HCT116 (cell line): ENCODE measurements around the gene LSM14A. TPM values are rescaled to one million over a fixed set of nuclear protein-coding genes. Genes with fewer than 3 reads are reported as not detected.

ENCODE experiments used
- ATAC-seq: fragments of 200-7000 bp; cut with Tn5 transposase; 2 replicates; pipeline ENCODE4 v1.9.1; 2020; ENCODE audit warnings: mild to moderate bottlenecking, moderate library complexity
- BruUV-seq: library from RNA; stranded (reverse); fragments of 400-500 nt; replicated peaks from 2 replicates; lab custom pipeline; 2021; lab: Mats Ljungman, UMichigan
- CTCF ChIA-PET: fragments of 300-600 bp; sonication (Branson Sonifier 250); formaldehyde crosslinking; loops from one replicate; lab custom pipeline; 2021; ENCODE audit warnings: antibody characterized with exemption; lab: Charles Lee
- POLR2A ChIA-PET: fragments of 300-600, 350-600 bp; sonication (Branson Sonifier 250); formaldehyde crosslinking; loops from one replicate; lab custom pipeline; 2021; ENCODE audit warnings: antibody characterized with exemption; lab: Charles Lee
- RAD21 ChIA-PET, 2 experiments: fragments of 300-600 bp; sonication (Branson Sonifier 250); formaldehyde crosslinking; loops; one replicate each; lab custom pipeline; 2023; ENCODE audit warnings: low total read pairs in 2 of 2; ENCODE audit not compliant: uncharacterized antibody in 2 of 2, unreplicated experiment in 2 of 2, low non-redundant PET in 1 of 2; lab: Charles Lee
- DNase-seq: peaks from one replicate; pipeline ENCODE4 v3.0.0-alpha.2; 2010; ENCODE audit warnings: low read depth, low spot score
- H2AFZ ChIP-seq: fragments of 200-600 bp; shearing (Covaris generic), sonication (generic); 2 replicates; pipeline ENCODE4 v1.6.1; 2017; ENCODE audit warnings: low read depth, mixed run types, mixed read lengths, antibody characterized with exemption, low read length; ENCODE audit not compliant: poor library complexity, severe bottlenecking
- H3K27ac ChIP-seq: 2 replicates; pipeline ENCODE4 v1.5.1; 2012; ENCODE audit warnings: low read depth, low read length
- H3K27me3 ChIP-seq: fragments of 200-600 bp; sonication (generic); 2 replicates; pipeline ENCODE4 v1.6.1; 2016; ENCODE audit warnings: mixed run types, low read length, mixed read lengths; ENCODE audit not compliant: insufficient read depth
- H3K36me3 ChIP-seq, 2 experiments: fragments of 200-500 bp in 1 of 2; fragments of 200-600 bp in 1 of 2; sonication (Bioruptor generic) in 1 of 2; sonication (generic) in 1 of 2; 2 replicates each; pipeline versions ENCODE4 v1.5.1 to v1.6.1; 2014 to 2016; ENCODE audit warnings: low read length in 2 of 2, inconsistent platforms in 1 of 2, mixed read lengths in 1 of 2, mixed run types in 1 of 2; ENCODE audit not compliant: insufficient read depth in 2 of 2, control insufficient read depth in 1 of 2
- H3K4me1 ChIP-seq, 2 experiments: fragments of 200-600 bp in 1 of 2; sonication (generic) in 1 of 2; 2 replicates each; pipeline versions ENCODE4 v1.5.1 to v1.6.1; 2012 to 2017; ENCODE audit warnings: low read length in 2 of 2, inconsistent platforms in 1 of 2, mild to moderate bottlenecking in 1 of 2, mixed read lengths in 1 of 2, mixed run types in 1 of 2, moderate library complexity in 1 of 2; ENCODE audit not compliant: insufficient read depth in 2 of 2, control insufficient read depth in 1 of 2
- H3K4me2 ChIP-seq: fragments of 200-600 bp; sonication (generic); 2 replicates; pipeline ENCODE4 v1.6.1; 2017; ENCODE audit warnings: mixed run types, low read length, mixed read lengths
- H3K4me3 ChIP-seq, 2 experiments: fragments of 200-600 bp in 1 of 2; sonication (generic) in 1 of 2; replicated peaks in 1 of 2; 2 replicates each; pipeline ENCODE4 v1.5.1; 2011 to 2016; ENCODE audit warnings: low read length in 2 of 2, control low read depth in 1 of 2, low read depth in 1 of 2, mild to moderate bottlenecking in 1 of 2, mixed read lengths in 1 of 2, mixed run types in 1 of 2
- H3K79me2 ChIP-seq: fragments of 200-600 bp; sonication (generic); 2 replicates; pipeline ENCODE4 v1.6.1; 2017; ENCODE audit warnings: mild to moderate bottlenecking, mixed run types, low read length, moderate library complexity, mixed read lengths; ENCODE audit not compliant: insufficient read depth
- H3K9ac ChIP-seq: fragments of 200-600 bp; sonication (generic); 2 replicates; pipeline ENCODE4 v1.6.1; 2016; ENCODE audit warnings: low read length, mixed read lengths
- H3K9me2 ChIP-seq: fragments of 200-600 bp; sonication (generic), shearing (Covaris generic); 2 replicates; pipeline ENCODE4 v1.6.1; 2017; ENCODE audit warnings: mixed run types, mild to moderate bottlenecking, moderate library complexity; ENCODE audit not compliant: insufficient read depth
- H3K9me3 ChIP-seq, 2 experiments: fragments of 200-500 bp in 1 of 2; fragments of 200-600 bp in 1 of 2; sonication (Bioruptor generic) in 1 of 2; sonication (generic) in 1 of 2; 2 replicates each; pipeline ENCODE4 v1.6.1; 2014 to 2017; ENCODE audit warnings: low read length in 2 of 2, mixed read lengths in 2 of 2, inconsistent platforms in 1 of 2, low read depth in 1 of 2, mild to moderate bottlenecking in 1 of 2, mixed run types in 1 of 2, moderate library complexity in 1 of 2; ENCODE audit not compliant: control insufficient read depth in 1 of 2, insufficient read depth in 1 of 2
- H4K20me1 ChIP-seq: fragments of 200-600 bp; sonication (generic), shearing (Covaris generic); 2 replicates; pipeline ENCODE4 v1.6.1; 2017; ENCODE audit warnings: mixed run types, mild to moderate bottlenecking, moderate library complexity; ENCODE audit not compliant: insufficient read depth
- CBX3 ChIP-seq: IDR thresholded peaks from 2 replicates; pipeline ENCODE4 v1.6.1; 2012; ENCODE audit warnings: low read depth
- CEBPB ChIP-seq: IDR thresholded peaks from 2 replicates; pipeline ENCODE4 v1.6.1; 2012; ENCODE audit warnings: low read depth
- CTCF ChIP-seq, 3 experiments: fragments of 200-600 bp in 1 of 3; sonication (generic) in 1 of 3; IDR thresholded peaks in 2 of 3; conservative IDR thresholded peaks in 1 of 3; 2 replicates each; pipeline ENCODE4 v1.5.1; 2012 to 2017; ENCODE audit warnings: low read depth in 2 of 3, low read length in 2 of 3, antibody characterized with exemption in 1 of 3, borderline replicate concordance in 1 of 3, control low read depth in 1 of 3, mild to moderate bottlenecking in 1 of 3, mixed read lengths in 1 of 3, mixed run types in 1 of 3, moderate library complexity in 1 of 3; ENCODE audit not compliant: insufficient read depth in 1 of 3
- EGR1 ChIP-seq: IDR thresholded peaks from 2 replicates; pipeline ENCODE4 v1.6.1; 2012; ENCODE audit warnings: low read depth
- ELF1 ChIP-seq: IDR thresholded peaks from 2 replicates; pipeline ENCODE4 v1.6.1; 2012; ENCODE audit warnings: low read depth, borderline replicate concordance
- EZH2 ChIP-seq: fragments of 200-600 bp; sonication (generic); IDR thresholded peaks from 2 replicates; pipeline ENCODE4 v1.6.1; 2017; ENCODE audit warnings: antibody characterized with exemption, mixed run types
- EZH2phosphoT487 ChIP-seq: fragments of 200-600 bp; IDR thresholded peaks from 2 replicates; pipeline ENCODE4 v1.6.1; 2018; ENCODE audit warnings: antibody characterized with exemption, borderline replicate concordance
- FOSL1 ChIP-seq: IDR thresholded peaks from 2 replicates; pipeline ENCODE4 v1.6.1; 2012; ENCODE audit warnings: low read depth
- JUND ChIP-seq: IDR thresholded peaks from 2 replicates; pipeline ENCODE4 v1.6.1; 2012
- MAX ChIP-seq: IDR thresholded peaks from 2 replicates; pipeline ENCODE4 v1.6.1; 2012
- POLR2A ChIP-seq: IDR thresholded peaks from 2 replicates; pipeline ENCODE4 v1.7.0; 2011; ENCODE audit warnings: borderline replicate concordance; ENCODE audit not compliant: insufficient read depth, insufficient read length; ENCODE audit errors: extremely low read depth
- POLR2AphosphoS5 ChIP-seq: IDR thresholded peaks from 2 replicates; pipeline ENCODE4 v1.6.1; 2011; ENCODE audit warnings: mild to moderate bottlenecking, low read depth, low read length, moderate library complexity
- RAD21 ChIP-seq: IDR thresholded peaks from 2 replicates; pipeline ENCODE4 v1.6.1; 2012; ENCODE audit warnings: low read depth, mild to moderate bottlenecking
- REST ChIP-seq: IDR thresholded peaks from 2 replicates; pipeline ENCODE4 v1.6.1; 2012; ENCODE audit warnings: low read depth
- SP1 ChIP-seq: IDR thresholded peaks from 2 replicates; pipeline ENCODE4 v1.6.1; 2012; ENCODE audit warnings: low read depth
- TCF7L2 ChIP-seq: IDR thresholded peaks from 2 replicates; pipeline ENCODE4 v1.7.0; 2011; ENCODE audit warnings: borderline replicate concordance, inconsistent platforms; ENCODE audit not compliant: insufficient read depth, insufficient read length; ENCODE audit errors: extremely low read depth
- YY1 ChIP-seq: IDR thresholded peaks from 2 replicates; pipeline ENCODE4 v1.6.1; 2011; ENCODE audit warnings: low read length, low read depth, moderate library complexity, mild to moderate bottlenecking; ENCODE audit not compliant: insufficient replicate concordance; ENCODE audit errors: extremely low read depth
- ZBTB33 ChIP-seq: IDR thresholded peaks from 2 replicates; pipeline ENCODE4 v1.6.1; 2011; ENCODE audit warnings: mild to moderate bottlenecking, low read length, moderate library complexity; ENCODE audit not compliant: insufficient replicate concordance; ENCODE audit errors: extremely low read depth
- ZFX ChIP-seq: fragments of 450-650 bp; IDR thresholded peaks from 2 replicates; pipeline ENCODE4 v1.6.1; 2017
- ZNF274 ChIP-seq: fragments of 200-500 bp; sonication (Bioruptor generic); IDR thresholded peaks from 2 replicates; pipeline ENCODE4 v1.6.1; 2014; ENCODE audit warnings: mild to moderate bottlenecking, low read depth, low read length, inconsistent platforms
- intact Hi-C: fragments of 100-400 bp; cut with micrococcal nuclease; formaldehyde crosslinking; loops from 2 replicates; pipeline ENCODE4 v1.10.0; 2022
- total RNA-seq: library from RNA; stranded (reverse); gene quantifications from one replicate; pipeline ENCODE4 v1.2.1, GENCODE V29; 2021; ENCODE audit not compliant: unreplicated experiment

Gene LSM14A
- total RNA-seq, 1 experiment from 2014 or later, result 120 TPM

- BruUV-seq, result no TSS peak
- Histone ChIP-seq H3K27ac (no peak overlapping the region), H3K4me2 (no peak overlapping the region), H3K79me2 (peaks cover 100% of the 10 kb centered on the region), H4K20me1 (peaks cover 61% of the 10 kb centered on the region), H3K9ac (no peak overlapping the region), H3K4me1 (no peaks in the 10 kb centered on the region), H3K9me2 (no peaks in the 10 kb centered on the region), H3K36me3 (0 out of 4 replicates have a peak, but pooled peaks cover 0 to under 1% of the 10 kb centered on the region in 2 experiments), H3K9me3 (no peaks in the 10 kb centered on the region), H3K27me3 (no peaks in the 10 kb centered on the region), H3K4me3 (no peak overlapping the region), H2AFZ (no peak overlapping the region)
- ChIA-PET POLR2A (interaction anchor here (0.7 kb wide), 1 partner anchor 15 kb away, joined by 3 read pairs; no protein-coding TSS in a partner anchor), CTCF (no interaction called here), RAD21 (no interaction called here)
- TF ChIP-seq EZH2phosphoT487 (no peak), JUND (no peak), POLR2A (no peak), FOSL1 (no peak), TCF7L2 (no peak), ZNF274 (no peak), EZH2 (no peak), EGR1 (no peak), POLR2AphosphoS5 (no peak), CEBPB (no peak), ZBTB33 (no peak), YY1 (no peak), RAD21 (no peak), CTCF (IDR thresholded peaks at IDR 0.05 in 2 of 3, conservative IDR thresholded peaks at IDR 0.05 in 1 of 3; ENCODE audit: borderline replicate concordance in 1 of 3, insufficient read depth in 1 of 3, low read depth in 2 of 3, low read length in 2 of 3) (no peak), ZFX (no peak), MAX (no peak), ELF1 (no peak), SP1 (no peak), CBX3 (no peak), REST (no peak)
- intact Hi-C loops, result no loop called here
- ATAC-seq (no peak), DNase-seq (no peak)
Measured at GRCh38 chr19:34188408-34188807, 16.1 kb downstream of the LSM14A start.
